Fibroblast of skin of right biceps (primary cell): Measurements from ENCODE around the gene LRMDA.

Source experiments
- DNase-seq: peaks from one replicate; pipeline ENCODE4 v3.0.0-alpha.2; 2013

LRMDA gene

DNA sequence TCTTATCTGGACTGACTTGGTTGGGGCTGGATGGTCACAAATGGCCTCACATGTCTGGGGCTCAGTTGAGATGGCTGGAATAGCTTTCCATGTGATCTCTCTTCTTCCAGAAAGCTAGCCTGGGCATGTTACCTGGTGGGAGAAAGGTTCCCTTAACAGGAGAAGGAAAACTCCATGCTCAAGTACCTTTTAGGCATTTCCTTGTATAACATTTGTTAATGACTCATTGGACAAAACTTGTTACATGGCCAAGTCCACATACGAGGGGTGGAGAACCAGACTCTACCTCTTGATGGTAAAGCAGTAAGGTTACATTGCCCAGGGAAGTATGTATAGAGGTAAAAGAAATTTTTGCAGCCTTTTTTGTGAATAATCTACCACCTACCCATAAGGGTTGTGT lies 826.4 kb downstream of the LRMDA start:
- DNase-seq: no peak

DNA sequence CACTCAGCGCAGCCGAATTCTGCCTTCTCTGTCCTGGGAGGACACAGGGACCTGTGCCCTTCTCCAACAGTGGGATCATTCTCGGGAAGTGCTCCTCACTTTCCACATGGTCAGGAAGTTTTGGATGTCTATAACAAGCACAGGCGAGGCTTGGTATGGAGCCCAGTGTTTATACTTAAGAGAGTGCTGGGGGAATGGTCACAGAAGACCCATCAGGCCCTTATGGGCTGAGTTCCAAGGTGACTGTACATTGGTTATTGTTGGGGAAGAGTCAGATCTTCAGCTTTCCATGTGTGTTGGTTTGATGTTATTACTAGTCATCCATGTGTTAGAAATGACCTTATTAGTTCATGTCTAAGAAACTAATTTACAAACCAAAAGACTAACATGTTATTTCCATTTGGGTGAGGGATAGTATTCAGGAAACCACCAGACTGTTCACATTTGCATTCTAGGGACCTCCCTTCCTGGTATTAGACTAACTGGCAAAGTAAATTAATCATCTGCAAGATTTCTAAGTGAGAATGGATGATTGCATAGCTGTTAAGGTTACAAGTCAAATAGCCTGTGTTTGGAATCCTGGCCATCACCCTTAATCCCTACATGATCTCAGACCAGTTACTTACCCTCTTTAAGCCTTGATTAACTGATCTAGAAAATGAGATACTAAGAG lies 834.2 kb downstream of the LRMDA start:
- no peak for DNase-seq

DNA sequence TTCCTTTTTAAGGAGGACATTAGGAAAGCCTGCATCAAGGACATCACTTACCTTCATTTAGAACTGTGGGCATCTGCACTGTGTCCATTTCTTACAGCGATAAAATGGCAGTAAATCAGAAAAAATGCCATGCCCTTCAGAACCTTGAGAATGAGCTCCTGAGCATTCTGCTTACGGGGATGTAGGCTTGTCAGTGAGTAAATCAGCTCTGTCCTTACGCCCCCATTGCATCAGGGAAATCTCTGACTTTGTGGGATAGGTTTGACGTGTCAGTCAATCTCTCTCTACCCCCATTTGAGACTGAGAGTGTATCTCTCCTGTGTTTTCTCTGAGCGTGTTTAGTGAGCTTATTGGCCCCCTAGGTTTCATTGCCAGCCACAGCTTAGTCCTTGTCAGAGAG lies 837.1 kb downstream of the LRMDA start:
- DNase-seq: no peak

DNA sequence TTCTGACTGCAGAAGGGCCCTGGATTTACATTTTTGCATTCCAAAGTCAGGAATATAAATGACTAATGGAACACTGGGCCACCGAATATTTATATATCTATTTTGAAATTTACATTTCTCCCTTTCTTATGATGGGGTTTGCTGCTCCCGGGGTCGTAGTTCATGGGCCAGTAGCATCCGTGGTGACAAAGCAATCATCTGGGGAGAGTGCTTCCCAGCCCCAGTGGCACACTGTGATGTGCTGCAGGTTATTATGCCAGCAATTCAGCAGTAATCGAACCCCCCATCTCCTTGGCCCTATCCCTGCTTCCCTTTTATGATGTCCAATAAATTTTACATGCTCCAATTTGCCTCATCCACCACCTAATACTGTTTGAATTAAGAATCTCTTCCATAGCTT lies 837.5 kb downstream of the LRMDA start:
- no peak for DNase-seq

DNA sequence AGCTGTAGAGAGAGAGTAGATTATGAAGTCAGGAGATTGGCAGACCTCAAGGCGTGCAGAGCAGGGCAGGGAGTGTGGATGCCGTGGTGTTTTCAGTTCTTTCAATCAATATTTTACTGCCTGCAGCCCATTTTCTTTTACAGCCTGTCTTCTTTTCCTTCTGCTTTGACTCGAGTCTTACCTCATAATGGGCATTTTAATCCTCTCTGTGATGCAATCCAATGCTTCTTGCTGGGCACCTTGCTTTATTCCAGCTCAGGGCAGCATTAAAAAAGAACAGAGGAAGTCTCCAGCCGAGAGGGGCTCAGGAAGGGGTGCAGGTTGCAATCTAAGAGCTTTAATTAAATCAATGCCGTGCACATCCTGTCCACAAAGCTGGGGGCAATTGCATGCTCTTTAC lies 839.0 kb downstream of the LRMDA start:
- no peak for DNase-seq

DNA sequence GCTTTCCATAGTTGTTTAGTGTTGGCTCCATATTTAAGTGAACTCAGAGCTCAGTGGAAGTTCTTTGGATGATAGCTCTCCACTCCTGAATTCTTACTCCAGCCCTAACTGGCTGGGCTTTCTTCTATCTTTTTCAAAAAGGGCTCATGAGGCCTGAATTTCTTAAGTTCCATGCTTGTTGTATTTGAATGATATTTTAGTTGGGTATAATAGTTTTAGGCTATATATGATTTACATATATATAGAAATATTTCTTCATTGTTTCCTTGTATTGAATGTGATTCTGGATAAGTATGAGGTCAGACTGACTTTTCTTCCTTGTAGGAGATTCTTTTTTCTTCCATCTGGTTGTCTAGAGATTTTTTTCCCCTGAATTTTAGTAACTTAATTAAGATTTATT lies 843.5 kb downstream of the LRMDA start:
- DNase-seq: no peak

DNA sequence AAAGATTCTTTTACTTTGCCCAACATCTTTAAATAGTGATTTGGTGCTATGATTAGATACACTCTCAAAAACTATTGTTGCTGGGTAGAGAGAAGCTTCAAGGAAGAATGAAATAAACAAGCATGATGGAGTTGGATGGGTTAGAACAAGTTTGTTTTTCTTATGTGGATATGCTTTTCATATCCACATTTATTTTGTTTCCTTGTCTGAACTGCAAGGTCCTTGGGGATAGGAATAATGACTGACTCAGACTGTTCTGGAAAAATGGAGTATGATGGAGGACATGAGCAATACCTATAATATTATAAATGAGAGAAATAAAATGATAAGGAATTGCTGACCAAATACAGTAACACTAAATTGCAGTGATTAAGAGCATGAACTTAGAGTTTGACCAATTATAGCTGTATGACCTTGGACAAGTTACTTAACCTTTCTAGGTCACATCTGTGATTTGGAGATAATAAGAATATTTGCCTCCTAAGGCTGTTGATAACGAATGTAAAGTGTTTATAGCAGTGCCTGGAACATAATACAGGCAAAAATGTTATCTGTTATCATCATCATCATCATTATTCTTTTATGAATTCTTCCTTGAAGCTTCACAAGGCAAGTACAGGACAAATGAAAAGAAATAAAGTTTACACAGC lies 847.5 kb downstream of the LRMDA start:
- DNase-seq: no peak

DNA sequence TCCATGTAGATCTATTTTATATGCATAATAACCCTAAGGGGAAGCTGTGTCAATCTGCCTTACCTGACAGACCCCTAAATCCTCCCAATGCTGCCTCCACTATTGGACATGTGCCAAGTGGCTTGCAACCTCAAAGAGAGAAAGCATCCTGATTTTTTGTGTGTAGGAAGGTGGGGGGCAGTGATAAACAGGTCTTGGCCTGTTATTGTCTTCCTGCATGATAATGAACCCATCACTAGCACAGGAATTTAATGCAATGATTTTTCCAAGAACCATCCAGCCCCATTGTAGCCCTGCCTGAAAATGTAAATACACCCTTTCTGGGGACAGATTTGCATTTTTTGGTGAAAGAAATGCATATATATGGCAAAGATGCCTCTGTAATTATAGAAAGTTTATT lies 850.2 kb downstream of the LRMDA start:
- DNase-seq: no peak

DNA sequence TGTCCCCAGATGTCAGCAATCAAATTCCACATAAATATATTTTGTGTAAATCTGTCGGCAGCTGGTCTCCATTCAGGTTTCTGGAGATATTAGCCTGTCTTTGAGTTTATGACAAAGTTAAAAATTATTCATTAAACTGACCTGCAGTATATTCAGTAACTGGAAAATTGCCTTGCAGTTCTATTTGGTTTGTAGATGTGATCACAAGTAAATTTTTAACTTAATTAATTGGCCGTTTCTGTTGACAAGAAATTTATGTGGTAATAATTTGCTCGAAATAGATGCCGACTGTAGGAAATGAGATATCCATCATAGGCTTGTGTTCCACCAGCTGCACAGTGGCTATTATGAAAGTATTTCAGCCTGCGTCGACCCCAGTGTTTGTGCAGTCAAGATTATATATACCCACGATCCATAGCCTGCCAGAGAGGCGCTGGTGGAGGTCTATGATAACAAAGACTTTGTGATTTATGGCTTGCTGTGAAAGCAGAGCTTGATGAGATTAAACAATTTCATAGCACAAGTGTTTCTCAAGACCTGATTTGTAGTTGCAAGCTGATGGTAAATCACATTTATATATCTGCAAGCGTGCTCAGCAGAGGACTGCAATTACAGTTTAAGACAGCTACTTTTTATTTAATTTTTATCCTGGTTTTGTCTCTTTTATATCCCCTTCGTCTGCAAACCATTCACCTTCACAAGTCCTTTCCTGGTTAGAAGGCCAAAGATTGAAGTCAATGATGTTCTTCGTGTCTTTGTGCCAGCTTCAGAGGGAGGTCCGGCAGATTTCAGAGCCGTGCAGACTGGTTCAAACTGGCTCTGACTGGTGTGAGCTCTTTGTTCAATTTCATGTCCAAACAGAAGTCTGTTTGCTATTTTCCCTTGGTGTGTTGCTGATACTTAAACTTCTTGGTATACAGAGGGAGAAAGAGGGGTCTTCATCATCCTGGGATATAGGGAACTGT lies 850.9 kb downstream of the LRMDA start:
- DNase-seq: peak; percentile 88

DNA sequence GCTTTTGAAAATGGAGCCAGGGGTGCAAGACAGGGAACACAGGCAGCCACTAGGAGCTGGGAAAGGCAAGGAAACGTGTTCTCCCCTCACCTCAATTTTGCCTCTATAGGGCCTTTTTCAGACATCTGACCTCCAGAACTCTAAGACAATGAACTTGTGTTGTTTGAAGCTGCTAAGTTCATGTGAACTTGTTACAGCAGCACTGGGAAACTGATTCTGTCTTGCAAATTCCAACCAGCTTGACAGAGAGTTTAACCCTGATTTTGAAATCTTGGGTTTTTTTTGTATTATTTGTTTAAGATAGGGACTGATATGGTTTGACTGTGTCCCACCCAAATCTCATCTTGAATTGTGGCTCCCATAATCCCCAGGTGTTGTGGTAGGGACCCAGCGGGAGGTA lies 852.9 kb downstream of the LRMDA start:
- DNase-seq: no peak

DNA sequence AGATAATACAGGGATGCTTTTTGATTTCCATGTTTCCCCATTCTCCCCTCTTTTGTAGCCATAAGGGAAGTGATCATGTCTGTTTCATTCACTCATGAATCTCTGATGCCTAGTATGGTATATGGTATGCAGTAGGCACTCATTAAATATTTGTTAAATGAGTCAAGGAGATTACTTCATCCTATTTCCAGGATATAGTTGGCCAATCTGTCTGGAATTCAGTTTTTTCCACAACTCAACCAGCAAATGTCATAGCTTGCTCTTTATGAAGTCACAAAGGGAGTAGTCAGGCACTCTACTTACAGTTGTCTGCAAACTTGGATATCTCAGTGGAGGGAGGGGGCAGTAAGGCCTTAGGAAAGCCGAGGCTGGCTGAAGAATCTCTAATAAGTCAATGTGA lies 853.6 kb downstream of the LRMDA start:
- DNase-seq: peak; percentile 91

DNA sequence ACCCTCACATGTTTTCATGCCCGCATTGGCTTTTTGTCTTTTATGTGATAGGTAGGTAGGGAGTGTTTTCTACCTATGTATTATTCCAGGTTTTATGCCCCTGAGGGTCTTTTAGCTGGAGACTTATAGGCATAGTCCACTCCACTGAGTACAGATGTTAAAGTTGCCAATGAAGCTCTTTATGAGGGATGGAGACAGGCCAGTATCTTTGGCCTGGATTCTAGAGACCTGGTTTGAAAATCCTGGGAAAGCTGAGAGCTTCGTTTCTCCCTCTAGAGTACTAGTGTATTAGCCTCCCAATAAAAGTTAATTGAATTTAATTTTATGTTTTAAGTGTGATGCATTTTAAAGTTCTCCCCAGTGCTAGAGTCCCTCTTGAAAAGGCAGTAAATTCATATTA lies 854.1 kb downstream of the LRMDA start:
- DNase-seq: no peak

DNA sequence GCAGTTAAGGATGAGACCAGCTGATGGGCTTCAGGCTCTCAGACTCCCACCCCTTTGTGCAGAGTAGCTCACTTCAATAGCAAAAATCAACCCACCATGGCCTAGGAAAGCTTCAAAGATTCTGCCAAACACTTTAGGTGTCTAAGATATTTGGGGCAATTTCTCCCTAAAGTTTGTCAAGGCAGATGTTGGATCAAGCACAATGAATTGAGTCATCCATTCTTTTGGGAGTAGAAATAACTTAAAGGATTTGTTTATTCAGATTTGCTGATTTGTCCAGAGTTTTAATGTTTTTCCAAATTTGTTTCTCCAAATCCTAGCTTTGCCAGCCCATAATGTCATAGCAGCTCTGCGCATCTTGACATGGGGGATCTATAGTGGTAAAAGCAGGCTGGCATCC lies 855.1 kb downstream of the LRMDA start:
- no peak for DNase-seq

DNA sequence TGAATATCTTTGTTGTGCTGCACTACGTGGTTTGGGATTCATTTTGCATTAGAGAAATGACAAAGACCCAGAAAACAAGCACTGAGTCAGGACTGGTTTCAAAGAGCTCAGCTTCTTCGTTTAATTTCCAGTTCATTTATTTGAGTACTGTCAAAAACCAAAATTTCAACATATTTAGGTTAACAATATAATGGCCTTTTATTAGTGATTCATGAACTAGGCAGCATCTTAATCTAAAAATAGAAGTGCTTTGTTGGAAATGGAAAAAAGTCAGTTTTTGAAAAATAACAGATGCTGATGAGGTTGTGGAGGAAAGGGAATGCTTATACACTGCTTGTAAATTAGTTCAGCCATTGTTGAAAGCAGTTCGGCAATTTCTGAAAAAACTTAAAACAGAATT lies 856.4 kb downstream of the LRMDA start:
- DNase-seq: peak; percentile 72

DNA sequence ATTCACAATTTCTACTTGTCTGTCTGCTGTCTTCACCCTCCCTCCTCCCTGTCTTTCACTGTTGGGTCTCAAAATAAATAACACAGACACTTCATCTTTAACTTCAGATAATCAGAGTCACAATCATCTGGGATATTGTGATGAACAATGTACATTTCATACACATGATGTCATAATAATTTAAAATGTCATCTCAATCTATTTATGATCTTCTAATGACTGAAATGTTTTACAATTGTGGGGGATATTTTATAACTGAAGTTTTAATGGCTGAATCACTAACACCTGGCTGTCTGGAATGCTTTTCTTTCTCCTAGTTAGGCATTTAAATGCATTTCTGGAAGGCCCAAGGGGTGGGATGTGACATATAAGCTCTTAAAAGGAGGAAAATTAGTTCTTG lies 859.8 kb downstream of the LRMDA start:
- peak; percentile 73 for DNase-seq

DNA sequence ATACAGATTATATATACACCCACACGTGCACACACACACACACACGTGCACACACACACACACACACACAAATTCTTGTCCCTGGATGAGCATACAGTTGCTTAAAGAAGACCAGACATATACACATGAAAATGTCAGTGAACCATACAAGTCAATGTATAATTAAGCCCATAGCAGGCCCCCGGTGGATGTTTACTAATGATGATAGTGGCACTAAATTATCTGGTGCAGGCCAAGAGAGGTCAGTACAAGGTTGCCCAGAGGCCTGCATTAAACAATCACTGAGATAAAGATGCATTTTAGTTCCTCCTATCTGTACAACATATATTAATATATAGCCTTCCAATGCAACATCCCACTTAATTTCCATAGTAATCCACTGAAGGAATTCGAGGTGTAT lies 860.5 kb downstream of the LRMDA start:
- DNase-seq: no peak

DNA sequence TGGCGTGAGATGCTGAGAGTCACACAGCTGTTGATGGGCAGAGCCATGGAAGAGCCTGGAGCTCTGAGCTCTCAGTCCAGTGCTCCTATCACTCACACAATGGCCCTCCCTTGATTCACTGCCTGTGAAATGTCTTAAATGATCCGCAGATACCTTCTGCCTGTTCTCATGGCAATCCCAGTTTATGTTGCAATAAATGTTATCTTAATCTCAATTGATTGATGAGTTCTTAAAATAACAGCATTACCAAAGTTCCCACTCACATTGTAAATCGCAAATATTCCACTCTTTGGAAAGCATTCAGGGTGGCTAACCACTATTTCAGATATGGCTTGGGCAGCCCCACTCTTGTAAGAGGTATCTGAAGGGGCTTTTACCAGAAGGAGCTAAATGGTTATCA lies 865.5 kb downstream of the LRMDA start:
- DNase-seq: no peak

DNA sequence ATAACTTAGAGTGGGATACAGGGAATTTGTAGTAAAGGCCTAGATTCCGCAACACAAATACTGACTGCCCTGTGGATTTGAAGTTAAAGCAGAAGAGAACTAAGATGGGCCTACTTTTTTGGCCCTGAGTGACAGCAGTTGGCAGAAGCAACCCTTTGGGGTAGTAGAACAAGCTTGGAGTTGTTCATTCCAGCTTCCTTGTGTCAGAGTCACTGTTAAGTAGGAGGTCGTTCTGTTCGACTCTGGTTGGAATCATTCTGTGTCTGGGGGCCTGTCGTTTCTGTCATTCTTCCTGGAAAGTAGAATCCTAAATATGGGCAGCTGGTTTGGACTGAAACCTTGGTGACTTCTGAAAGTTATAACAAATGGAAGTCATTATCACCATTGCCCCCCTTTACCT lies 865.9 kb downstream of the LRMDA start:
- DNase-seq: no peak

DNA sequence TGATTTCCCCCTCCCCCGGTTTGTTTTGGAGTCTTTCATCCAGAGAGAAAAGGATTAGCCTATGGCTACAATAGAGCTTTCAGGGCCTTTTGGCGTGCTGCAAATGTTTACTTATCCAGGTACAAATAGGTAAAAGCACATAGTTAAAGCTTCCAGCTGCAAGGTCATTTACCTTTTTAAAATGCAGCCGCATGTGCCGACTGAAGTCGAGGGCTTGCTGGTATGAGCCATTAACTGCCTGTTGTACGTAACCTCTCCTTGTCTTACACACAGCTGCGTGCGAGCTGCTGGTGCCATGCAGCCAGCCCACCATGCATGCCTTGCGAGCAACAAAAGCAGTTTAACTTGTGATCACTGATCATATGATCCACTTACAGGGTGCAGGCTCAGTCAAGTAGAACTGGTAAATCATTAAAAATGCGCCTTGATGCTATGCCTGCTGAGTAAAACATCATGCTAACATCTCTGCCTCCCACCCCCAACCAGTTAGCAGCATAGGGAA lies 866.4 kb downstream of the LRMDA start:
- DNase-seq: no peak

DNA sequence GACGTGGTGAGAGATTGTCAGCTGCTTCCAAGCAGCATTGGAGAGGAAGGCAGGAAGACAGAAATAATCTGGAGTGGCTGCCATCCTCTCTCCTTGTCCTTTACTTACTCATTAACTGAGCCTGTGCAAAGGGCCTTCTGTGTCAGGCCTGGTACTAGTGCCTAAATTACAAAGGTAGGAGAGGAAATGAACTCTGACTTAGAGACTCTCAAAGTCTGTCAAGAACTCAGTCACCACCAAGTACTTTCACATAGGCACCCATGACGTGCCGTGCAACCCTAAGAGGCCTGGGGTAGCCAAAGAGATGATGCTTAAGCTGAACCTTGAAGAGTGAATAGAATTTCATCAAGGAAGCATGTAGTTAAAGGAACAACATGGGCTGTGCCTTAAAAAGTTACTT lies 866.9 kb downstream of the LRMDA start:
- no peak for DNase-seq

DNA sequence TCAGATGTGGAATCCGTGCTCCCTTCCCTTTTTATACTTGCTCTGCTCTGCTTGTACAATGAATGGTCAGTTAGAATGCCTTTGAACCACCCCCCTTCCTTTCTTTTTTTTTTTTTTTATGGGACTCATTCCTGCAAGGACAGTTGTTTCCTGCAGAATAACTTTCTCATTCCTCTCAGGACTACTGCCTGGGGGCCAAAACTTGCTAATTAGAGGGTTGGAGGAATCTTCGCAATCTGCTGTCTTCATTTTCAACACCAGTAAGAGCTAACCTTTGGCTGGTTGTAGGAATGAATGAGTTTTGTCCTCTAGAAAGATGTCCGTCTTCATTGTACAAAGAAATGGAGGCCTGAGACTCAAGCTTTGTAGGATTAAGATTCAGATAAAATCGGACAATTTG lies 868.1 kb downstream of the LRMDA start:
- no peak for DNase-seq

DNA sequence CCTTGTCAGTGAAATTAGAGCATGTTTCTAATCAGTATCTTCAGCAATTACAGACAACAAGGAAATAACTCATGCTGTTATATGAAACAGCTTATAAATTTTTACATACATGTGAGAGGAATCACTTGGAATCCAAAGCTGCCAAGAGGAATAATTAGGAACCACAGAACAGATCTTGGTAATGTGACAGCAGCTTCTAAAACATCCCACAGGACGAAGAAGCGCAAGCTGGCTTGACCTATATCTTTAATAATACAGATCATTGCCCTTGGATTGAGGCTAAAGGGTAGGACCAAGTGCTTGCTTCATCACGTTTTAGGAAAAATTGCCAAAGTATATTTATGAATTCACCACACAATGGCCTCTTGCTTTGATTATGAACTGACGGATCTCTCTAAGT lies 869.8 kb downstream of the LRMDA start:
- peak; percentile 43 for DNase-seq

DNA sequence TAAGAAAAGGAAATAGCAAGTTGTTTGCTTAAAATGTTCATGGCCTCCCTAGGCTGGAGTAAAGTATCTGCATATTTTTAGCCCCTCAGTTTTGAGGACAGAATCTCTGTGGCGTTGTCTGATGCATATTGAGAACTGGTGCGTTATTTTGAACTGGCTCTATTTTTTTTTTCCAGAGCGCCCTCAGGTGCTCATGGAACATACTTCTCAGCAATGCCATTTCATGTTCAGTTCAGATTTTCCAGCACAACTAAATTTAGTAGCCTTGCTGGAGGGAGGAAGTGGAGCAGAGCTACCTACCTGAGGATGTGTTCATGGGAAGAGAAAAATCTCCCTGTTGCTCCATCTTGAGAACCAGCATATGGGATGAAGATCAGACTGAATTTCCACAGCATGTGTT lies 870.5 kb downstream of the LRMDA start:
- DNase-seq: no peak

DNA sequence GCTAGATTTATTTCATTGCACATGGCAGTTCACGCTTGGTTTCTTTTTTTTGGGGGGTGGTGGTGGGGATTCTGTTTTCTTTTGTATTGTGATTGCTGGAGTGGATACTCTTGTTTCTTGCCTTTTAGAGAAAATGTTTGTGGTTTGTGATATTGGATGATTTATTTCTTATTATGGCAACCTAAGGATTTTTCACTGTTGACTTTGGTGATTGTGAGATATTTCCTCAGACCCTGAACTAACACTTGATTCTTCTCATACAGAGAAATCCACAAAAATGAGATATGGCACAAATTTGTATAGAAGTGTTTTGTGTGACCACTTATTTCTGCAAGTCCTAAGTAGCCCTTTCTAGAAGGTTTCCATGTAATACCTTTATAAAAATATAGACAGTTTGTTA lies 871.1 kb downstream of the LRMDA start:
- peak; percentile 63 for DNase-seq
